ENCODE results near the gene TBL1X.
A peak's percentile ranks its signal among the peaks of the same experiment; 100 is the strongest.
"Not testable (repeated sequence)": the region's sequence is repeated elsewhere in the genome, so short reads cannot be mapped to it uniquely, and the experiment has no call there.

TBL1X gene

DNA sequence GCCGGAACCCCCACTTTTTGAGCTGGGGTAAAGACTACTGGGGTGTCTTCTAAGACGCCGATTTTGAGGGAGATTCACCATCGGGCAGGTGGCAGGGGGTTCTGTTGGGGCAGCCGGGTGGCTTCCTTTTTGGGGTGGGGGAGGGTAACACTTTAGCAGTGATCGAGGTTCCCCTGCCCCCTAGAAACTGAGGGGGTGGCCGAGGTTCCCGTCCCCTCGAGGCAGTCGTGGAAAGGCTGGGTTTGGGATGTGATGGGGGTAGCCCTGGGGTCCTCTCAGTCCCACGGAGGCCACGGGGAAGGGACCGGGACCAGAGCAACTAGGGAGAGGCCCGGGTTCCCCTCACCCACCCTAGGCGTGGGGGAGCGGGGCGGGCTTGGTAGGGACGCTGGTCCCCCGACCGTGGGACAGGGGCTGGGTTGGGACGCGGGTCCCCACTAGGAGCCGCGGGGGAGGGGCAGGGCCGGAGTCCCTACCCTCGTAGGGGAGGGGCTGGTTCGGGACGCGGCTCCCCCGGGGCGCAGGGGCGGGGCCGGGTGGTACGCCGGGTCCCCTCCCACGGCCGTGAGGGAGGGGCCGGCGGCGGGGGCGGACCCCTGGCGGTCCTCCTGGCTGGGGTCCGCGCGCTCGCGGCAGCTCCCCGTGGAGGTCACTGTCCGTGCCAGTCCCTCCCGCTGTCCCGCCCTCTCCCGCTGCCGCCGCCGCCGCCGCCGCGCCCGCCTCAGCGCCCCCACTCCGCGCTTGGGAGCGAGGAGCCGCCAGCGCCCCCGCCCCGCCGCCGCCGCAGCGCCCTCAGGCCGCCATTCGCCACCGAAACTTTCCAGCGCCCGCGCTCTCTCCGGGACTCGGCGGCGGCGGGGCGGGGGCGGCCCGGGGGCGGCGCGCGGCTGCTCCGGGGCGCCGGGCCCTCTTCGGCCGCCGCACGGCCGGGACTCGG lies at the start of gene TBL1X:
TBL1X (plus strand) TSS at position 624 of the 937 bp plus-strand sequence. CDS start 188,529 bp downstream, outside the sequence.
- peak; percentile 75 for DNase-seq

GRCh38 chrX:9416562-9417348 lies 48.1 kb upstream of the TBL1X start:
- no peak for DNase-seq

DNA sequence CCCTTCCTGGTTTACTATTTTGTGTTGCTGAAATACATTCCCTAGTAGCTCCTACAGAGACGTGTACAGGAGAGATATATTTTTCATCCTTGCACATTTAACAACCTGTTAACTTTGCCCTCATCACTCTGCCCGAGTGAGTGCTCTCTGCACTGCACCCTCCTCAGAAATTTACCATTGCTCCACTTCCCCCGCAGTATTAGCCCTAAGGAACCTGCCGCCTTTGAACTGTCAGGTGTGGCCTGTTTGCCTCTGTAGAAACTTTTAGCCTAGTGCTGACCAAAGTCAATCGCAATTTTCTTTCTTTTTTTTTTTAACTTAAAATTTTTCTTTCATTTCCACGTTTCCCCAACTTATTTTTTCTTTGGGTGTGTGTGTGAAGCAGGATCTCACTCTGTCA lies 46.6 kb upstream of the TBL1X start:
- DNase-seq: no peak

GRCh38 chrX:9420275-9421265 lies 44.3 kb upstream of the TBL1X start:
- DNase-seq: peak; percentile 92

DNA sequence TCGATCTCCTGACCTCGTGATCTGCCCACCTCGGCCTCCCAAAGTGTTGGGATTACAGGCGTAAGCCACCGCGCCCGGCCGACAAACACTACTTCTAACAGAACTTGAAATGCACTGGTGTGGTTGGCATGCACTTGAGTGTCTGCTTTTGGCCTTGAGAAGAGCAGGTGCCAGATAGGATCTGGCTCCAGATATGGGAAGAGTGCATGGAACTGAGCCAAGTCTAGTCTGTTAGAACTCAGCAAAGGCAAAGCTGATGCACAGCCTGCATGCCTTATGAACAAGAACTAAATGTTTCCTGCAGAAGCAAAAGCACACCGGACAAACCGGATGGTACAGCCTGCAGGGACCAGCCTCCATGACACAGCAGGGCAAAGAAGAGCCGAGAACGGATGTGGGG lies 35.1 kb upstream of the TBL1X start:
- DNase-seq: no peak

DNA sequence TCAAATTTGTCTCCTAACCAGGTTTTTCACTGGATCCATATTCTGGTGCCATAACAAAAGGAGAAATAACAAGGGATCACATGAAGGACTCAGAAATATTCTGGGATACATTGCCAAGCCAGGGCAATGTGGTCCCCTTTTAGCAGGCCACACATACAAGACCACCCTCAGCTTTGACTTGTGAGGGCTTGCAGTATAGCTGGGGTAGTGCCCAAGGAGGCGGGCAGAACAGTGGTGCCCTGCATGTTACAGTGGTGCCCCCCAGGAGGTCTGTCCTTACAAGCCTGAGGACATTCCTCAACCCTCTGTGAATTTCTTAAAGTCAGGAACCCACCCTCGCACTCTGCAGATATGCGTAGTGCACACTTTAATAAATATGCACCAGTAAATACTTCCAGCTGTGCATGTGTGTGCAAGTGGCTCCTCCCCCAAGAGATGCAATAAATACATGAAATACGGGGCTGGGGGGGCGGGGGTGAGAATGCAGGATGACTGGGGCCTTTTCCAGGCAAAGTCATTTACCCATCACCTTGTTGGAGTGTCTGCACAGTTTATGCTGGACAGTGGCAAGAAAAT lies 34.4 kb upstream of the TBL1X start:
- DNase-seq: no peak

GRCh38 chrX:9431281-9431680 lies 33.6 kb upstream of the TBL1X start:
- no peak for DNase-seq

DNA sequence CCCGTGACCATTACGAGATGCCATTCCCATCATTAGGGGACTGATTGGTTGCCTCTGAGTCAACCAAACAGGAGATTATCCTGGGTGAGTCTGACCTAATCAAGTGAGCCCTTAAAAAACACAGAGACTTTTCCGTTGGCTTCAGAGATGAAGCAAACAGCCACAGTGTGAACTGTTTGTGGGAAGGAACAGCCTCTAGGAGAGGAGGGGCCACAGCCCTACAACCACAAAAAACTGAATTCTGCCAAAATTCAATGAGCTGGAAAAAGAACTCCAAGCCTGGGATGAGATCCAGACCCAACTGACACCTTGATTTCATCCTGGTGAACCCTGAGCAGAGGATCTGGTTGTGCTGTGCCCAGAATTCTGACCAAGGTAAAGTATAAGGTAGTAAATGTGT lies 31.3 kb upstream of the TBL1X start:
- no peak for DNase-seq

- DNase-seq: no peak
Observed at GRCh38 chrX:9434051-9434550, 30.8 kb upstream of the TBL1X start.

DNA sequence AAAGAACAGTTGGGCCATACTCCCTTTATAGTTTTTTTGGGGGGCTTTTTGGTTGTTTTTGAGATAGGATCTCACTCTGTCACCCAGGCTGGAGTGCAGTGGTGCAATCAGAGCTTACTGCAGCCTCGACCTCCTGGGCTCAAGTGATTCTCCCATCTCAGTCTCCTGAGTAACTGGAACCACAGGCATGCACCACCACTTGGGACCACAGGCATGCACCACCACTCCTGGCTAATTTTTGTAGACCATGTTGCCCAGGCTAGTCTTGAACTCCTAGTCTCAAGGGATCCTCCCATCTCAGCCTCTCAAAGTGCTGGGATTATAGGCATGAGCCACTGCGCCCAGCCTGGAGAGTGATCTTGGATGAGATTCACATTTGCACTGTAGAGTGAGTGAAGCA lies 29.8 kb upstream of the TBL1X start:
- not testable (repeated sequence) for DNase-seq

DNA sequence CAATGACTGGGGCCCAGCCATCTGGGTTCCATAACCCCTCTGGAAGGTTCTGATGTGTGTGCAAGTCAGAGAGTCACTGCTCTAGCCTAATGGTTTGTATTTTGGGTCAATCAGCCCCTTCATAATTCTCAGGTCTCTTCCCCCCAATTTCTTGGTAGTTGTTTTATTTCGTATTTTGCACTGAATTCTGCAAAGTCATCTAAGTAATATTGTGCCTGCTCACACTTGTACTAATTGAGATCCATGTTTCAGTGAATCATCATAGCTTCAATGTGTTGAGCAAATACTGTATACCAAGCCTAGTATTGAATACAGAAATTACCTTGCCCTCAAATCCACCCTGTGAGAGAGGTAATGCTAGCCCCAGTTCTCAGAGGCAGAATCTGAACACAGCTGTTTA lies 28.0 kb upstream of the TBL1X start:
- DNase-seq: no peak

GRCh38 chrX:9438933-9439494 lies 25.8 kb upstream of the TBL1X start:
- no peak for DNase-seq

DNA sequence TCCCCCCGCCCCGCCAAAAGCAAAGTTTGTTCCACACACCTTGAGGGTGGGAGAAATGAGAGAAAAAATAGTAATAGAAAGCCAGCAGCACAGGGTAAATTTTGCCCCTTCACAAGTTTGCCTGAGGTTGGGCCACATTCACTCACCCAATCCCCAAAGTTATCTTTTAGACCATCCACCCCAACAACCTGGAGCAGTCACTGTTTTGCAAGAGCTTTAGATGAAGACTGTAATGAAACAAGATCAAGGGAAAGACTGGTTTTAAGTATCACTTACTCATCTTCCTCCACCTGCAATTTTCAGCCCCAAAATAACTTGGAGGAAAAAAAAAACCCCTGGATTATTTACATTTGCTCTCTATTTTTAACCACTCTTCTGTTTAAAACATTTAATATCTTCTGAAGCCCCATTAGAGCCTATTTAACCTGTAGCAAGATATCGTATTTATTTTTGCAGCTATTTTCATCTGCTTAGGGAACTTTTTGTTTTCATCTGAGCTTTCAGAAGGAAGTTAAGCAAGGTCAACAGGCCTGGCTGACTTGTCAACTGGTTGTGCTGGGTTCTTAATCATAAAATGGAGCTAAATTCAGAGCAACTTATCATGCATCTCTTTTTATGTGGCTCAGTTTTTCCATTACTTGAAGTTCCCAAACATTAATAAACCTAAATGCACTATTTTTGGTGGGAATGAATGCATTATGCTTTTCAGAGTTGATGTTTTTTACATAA lies 24.6 kb upstream of the TBL1X start:
- DNase-seq: no peak

DNA sequence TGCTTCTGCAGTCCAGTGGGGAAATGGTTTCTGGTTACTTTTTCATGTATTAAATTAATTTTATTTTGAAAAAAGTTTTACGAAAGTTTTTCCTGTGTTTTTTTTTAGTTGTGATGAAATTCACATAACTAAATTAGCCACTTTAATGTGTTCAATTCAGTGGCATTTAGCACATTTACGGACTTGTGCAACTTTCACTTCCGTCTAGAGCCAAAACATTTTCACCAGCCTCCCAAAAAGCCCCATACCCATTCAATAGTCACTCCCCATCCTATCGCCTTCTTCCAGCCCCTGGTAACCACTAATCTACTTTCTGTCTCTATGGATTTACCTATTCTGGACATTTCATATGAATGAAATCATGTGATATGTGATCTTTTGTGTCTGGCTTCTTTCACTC lies 22.8 kb upstream of the TBL1X start:
- no peak for DNase-seq

GRCh38 chrX:9443327-9443726 lies 21.5 kb upstream of the TBL1X start:
- DNase-seq: no peak

DNA sequence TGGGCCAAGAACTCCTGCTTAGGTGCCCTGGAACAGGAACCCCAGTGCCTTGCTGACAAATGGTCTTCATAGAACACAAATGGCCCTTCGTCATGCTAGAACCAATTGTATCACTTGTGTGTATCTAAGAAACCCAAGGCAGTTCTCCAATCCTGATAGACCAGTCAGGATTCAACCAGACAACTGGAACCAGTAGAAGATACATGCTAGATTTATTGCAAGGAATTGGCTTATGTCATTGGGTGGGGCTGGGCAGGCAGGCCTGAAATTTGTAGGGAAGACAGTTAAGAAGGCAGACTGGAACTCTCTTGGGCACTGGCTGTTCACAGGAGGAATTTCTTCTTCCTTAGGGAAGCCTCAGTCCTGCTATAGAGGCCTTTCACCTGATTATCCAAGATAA lies 17.0 kb upstream of the TBL1X start:
- DNase-seq: no peak

GRCh38 chrX:9456250-9457074 lies 8.4 kb upstream of the TBL1X start:
- peak; percentile 21 for DNase-seq

- peak; percentile 25 for DNase-seq
Observed at GRCh38 chrX:9458034-9458433, 6.8 kb upstream of the TBL1X start.

- DNase-seq: peak; percentile 89
Observed at GRCh38 chrX:9458516-9459078, 6.3 kb upstream of the TBL1X start.

All from NCI-H82 (cell line).